ENCODE data around the gene FOXN1.
"Not testable (repeated sequence)": the region's sequence is repeated elsewhere in the genome, so short reads cannot be mapped to it uniquely, and the experiment has no call there.

The FOXN1 gene, protein sequence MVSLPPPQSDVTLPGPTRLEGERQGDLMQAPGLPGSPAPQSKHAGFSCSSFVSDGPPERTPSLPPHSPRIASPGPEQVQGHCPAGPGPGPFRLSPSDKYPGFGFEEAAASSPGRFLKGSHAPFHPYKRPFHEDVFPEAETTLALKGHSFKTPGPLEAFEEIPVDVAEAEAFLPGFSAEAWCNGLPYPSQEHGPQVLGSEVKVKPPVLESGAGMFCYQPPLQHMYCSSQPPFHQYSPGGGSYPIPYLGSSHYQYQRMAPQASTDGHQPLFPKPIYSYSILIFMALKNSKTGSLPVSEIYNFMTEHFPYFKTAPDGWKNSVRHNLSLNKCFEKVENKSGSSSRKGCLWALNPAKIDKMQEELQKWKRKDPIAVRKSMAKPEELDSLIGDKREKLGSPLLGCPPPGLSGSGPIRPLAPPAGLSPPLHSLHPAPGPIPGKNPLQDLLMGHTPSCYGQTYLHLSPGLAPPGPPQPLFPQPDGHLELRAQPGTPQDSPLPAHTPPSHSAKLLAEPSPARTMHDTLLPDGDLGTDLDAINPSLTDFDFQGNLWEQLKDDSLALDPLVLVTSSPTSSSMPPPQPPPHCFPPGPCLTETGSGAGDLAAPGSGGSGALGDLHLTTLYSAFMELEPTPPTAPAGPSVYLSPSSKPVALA

DNA sequence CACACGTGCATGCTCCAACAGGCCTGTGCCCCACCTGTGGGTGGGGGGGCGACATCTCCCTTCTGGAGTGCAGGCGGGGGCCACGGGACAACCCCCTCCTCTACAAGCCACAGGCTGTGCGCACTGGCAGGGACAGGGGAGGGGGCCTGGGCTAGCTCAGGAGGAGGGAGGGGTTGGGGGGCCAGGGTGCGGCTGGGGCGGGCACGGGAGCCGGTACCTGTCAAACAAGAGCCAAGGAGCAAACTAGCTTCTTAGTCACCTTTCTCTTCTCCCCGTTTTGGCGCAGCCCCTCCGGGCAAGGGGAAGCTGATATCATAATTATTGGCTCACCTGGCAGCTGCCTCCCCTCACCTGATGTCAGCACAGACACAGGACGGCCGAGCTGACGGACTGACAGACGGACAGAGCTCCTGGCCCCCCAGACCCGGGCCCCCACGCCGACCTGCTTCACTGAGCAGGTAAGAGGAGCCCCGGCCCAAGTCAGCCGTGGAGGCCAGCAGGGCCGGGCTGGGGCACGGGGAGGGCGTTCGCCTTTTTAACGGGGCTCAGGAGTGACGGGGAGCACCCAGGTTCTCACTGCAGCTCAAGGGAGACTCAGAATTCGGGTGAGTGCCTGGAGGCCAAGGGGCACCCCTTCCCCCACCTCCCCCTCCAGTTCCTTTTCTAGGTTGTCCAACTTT, at the start of gene FOXN1:
Gene FOXN1, plus strand, starts transcription at position 363 of the 680 bp plus-strand sequence. CDS start 17,622 bp downstream, outside the sequence.
- Histone ChIP-seq H2AFZ (ENCODE audit: low read depth, low read length) (no peak within 1 kb of the TSS), H3K4me1 (ENCODE audit: insufficient read depth, low read length) (no peaks in the 10 kb centered on the region), H3K4me3 (ENCODE audit: low read length) (no peak within 1 kb of the TSS), H3K36me3 (ENCODE audit: insufficient read depth, low read length) (no peaks in the 10 kb centered on the region), H3K9me3 (ENCODE audit: low read length) (no peaks in the 10 kb centered on the region), H3K27me3 (ENCODE audit: insufficient read depth, low read length) (peaks cover 42% of the 10 kb centered on the region)

DNA sequence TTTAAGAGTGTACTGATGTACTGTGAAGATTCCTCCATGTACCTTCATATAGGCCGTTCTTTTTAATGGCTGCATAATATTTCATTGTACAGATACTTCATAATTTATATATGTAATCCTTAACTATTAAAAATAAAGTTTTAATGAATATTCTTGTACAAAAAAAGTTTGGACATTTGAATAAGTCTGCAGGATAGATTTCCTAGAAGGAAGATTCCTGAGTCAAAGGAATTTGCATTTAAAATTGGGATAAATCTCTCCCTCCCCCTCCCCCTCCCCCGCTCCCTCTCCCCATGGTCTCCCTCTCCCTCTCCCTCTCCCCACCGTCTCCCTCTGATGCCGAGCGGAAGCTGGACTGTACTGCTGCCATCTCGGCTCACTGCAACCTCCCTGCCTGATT, 48.3 kb upstream of the FOXN1 start:
- Histone ChIP-seq H3K4me1 (ENCODE audit: insufficient read depth, low read length) (no peaks in the 10 kb centered on the region), H2AFZ (ENCODE audit: low read depth, low read length) (no peak overlapping the region), H3K36me3 (ENCODE audit: insufficient read depth, low read length) (no peaks in the 10 kb centered on the region), H3K4me3 (ENCODE audit: low read length) (no peak overlapping the region), H3K9me3 (ENCODE audit: low read length) (no peaks in the 10 kb centered on the region), H3K27me3 (ENCODE audit: insufficient read depth, low read length) (no peaks in the 10 kb centered on the region)

DNA sequence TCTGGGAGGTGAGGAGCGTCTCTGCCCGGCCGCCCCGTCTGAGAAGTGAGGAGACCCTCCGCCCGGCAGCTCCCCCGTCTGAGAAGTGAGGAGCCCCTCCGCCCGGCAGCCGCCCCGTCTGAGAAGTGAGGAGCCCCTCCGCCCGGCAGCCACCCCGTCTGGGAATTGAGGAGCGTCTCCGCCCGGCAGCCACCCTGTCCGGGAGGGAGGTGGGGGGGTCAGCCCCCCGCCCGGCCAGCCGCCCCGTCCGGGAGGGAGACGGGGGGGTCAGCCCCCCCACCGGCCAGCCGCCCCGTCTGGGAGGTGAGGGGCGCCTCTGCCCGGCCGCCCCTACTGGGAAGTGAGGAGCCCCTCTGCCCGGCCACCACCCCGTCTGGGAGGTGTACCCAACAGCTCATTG, 47.3 kb upstream of the FOXN1 start:
- H2AFZ ChIP-seq (ENCODE audit: low read depth, low read length); H3K36me3 ChIP-seq (ENCODE audit: insufficient read depth, low read length); H3K27me3 ChIP-seq (ENCODE audit: insufficient read depth, low read length); H3K4me1 ChIP-seq (ENCODE audit: insufficient read depth, low read length); H3K9me3 ChIP-seq (ENCODE audit: low read length); H3K4me3 ChIP-seq (ENCODE audit: low read length): not testable (repeated sequence)

DNA sequence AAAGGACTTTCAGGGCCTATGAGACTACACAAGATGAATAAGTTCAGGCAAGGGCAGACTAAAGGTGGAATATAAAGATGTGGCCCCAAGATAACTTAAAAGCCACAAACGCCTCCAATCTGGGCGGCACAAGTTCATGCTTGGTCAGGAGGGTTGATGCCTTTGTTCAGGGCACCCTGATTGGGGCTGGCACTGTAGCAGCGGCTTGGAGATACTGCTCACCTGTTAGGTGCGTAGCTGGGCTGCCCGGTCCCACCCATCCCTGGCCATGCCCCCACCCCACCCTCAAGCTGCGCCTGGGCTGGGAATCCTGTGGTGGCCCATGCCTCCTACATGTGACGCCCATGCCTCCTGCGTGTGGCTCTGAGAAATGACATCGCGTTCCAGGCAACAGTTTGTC, 45.2 kb upstream of the FOXN1 start:
- Histone ChIP-seq H3K4me3 (ENCODE audit: low read length) (no peak overlapping the region), H3K36me3 (ENCODE audit: insufficient read depth, low read length) (no peaks in the 10 kb centered on the region), H3K4me1 (ENCODE audit: insufficient read depth, low read length) (no peaks in the 10 kb centered on the region), H2AFZ (ENCODE audit: low read depth, low read length) (no peak overlapping the region), H3K27me3 (ENCODE audit: insufficient read depth, low read length) (no peaks in the 10 kb centered on the region), H3K9me3 (ENCODE audit: low read length) (no peaks in the 10 kb centered on the region)

DNA sequence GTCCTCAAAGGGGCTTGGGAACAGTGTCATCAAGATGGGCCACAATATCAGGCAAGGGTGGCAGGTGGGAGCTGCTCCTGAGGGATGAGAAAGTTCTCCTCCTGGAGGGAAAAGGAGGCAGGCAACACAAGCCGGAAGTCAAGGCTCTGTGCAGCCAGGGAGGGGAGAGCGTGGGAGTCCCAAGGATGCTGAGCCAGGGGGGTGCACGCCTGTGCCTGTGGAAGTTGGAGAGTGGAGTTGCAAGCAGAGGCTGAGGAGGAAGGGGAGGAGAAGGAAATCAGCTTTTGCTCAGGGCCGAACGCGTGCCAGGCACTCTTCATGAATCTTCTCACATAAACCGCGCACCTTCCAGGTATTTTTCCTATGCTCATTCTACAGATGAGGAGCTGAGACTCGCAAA, 40.1 kb upstream of the FOXN1 start:
- no peaks in the 10 kb centered on the region for H3K27me3 ChIP-seq (ENCODE audit: insufficient read depth, low read length)
- no peak overlapping the region for H2AFZ ChIP-seq (ENCODE audit: low read depth, low read length)
- H3K9me3 ChIP-seq (ENCODE audit: low read length), result no peaks in the 10 kb centered on the region
- H3K4me1 ChIP-seq (ENCODE audit: insufficient read depth, low read length), result peaks cover 6% of the 10 kb centered on the region
- no peaks in the 10 kb centered on the region for H3K36me3 ChIP-seq (ENCODE audit: insufficient read depth, low read length)
- no peak overlapping the region for H3K4me3 ChIP-seq (ENCODE audit: low read length)

DNA sequence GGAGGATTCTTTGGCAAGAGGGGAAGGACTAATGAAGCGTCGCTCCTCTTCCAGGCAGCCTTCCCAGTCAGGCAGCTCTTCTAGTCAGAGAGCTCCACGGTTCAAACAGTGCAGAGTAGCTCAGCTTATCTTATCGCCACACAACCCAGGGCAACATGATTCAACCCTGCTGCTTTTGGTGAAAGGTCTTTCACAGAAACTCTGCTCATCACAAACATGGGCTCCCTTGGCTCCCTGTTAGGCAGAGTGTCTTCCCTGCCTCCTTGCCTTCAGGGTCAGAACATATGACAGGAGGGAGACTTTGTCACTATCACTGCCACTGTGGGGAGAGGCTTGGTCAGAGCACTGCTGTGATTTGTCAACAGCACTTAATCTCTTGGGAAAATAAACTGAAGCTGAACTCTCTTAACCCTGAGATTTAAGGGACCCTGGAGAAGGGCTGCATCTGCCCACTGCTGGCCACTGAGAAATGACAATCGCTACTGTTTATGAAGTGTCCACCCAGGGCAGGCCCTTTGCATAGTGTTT, 39.6 kb upstream of the FOXN1 start:
- Histone ChIP-seq H3K9me3 (ENCODE audit: low read length) (no peaks in the 10 kb centered on the region), H2AFZ (ENCODE audit: low read depth, low read length) (no peak overlapping the region), H3K4me1 (ENCODE audit: insufficient read depth, low read length) (peaks cover 11% of the 10 kb centered on the region), H3K27me3 (ENCODE audit: insufficient read depth, low read length) (no peaks in the 10 kb centered on the region), H3K4me3 (ENCODE audit: low read length) (no peak overlapping the region), H3K36me3 (ENCODE audit: insufficient read depth, low read length) (no peaks in the 10 kb centered on the region)

DNA sequence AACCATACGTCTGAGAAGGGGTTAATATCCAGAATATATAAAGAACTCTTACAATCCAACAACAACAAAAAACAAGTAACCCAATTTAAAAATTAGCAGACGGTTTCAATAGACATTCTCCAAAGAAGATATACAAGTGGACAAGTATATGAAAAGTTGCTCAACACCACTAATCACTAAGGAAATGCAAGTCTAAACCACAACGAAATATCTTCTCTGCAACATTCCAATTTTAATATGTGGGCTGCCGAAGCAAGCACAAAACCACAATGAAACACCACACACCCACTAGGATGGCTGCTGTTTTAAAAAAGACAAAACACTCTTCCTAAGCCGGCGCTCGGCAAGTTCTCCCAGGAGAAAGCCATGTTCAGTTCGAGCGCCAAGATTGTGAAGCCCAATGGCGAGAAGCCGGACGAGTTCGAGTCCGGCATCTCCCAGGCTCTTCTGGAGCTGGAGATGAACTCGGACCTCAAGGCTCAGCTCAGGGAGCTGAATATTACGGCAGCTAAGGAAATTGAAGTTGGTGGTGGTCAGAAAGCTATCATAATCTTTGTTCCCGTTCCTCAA, 38.6 kb upstream of the FOXN1 start:
- Histone ChIP-seq H3K27me3 (ENCODE audit: insufficient read depth, low read length) (no peaks in the 10 kb centered on the region), H3K36me3 (ENCODE audit: insufficient read depth, low read length) (no peaks in the 10 kb centered on the region), H3K9me3 (ENCODE audit: low read length) (no peaks in the 10 kb centered on the region), H3K4me1 (ENCODE audit: insufficient read depth, low read length) (peaks cover 11% of the 10 kb centered on the region), H3K4me3 (ENCODE audit: low read length) (no peak overlapping the region), H2AFZ (ENCODE audit: low read depth, low read length) (no peak overlapping the region)

DNA sequence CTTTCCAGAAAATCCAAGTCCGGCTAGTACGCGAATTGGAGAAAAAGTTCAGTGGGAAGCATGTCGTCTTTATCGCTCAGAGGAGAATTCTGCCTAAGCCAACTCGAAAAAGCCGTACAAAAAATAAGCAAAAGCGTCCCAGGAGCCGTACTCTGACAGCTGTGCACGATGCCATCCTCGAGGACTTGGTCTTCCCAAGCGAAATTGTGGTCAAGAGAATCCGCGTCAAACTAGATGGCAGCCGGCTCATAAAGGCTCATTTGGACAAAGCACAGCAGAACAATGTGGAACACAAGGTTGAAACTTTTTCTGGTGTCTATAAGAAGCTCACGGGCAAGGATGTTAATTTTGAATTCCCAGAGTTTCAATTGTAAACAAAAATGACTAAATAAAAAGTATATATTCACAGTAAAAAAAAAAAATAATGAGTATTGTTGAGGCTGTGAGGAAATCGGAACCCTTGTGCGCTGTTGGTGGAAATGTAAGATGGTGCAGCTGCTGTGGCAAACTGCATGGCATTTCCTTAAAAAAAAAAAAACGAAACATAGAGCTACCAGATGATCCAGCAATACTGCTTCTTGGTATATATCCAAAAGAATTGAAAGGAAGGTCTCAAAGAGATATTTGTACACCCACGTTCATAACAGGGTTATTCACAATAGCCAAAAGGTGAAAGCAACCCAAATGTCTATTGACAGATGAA, 38.0 kb upstream of the FOXN1 start:
- peaks cover 11% of the 10 kb centered on the region for H3K4me1 ChIP-seq (ENCODE audit: insufficient read depth, low read length)

DNA sequence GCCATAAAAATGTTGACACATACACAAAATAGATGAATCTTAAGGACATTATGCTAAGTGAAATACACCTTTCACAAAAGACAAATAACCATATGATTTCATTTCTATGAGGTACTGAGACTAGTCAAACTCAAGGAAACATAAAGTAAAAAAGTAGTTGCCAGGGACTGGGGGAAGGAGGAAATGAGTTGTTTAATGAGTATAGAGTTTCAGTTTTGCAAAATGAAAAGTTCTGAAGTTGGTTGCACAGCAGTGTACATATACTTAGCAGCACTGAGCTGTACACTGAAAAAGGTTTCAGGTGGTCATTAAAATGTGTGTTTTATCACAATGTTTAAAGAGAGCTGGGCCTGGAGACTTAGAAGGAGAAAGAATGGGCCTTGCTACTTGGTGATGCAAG, 37.4 kb upstream of the FOXN1 start:
- H3K4me1 ChIP-seq (ENCODE audit: insufficient read depth, low read length), result peaks cover 11% of the 10 kb centered on the region
- peaks cover 3% of the 10 kb centered on the region for H3K27me3 ChIP-seq (ENCODE audit: insufficient read depth, low read length)
- H3K9me3 ChIP-seq (ENCODE audit: low read length), result no peaks in the 10 kb centered on the region
- H3K36me3 ChIP-seq (ENCODE audit: insufficient read depth, low read length), result no peaks in the 10 kb centered on the region
- H3K4me3 ChIP-seq (ENCODE audit: low read length), result no peak overlapping the region
- no peak overlapping the region for H2AFZ ChIP-seq (ENCODE audit: low read depth, low read length)

More for the DNA sequence above, 38.0 kb upstream of the FOXN1 start:
- not testable (repeated sequence) for H2AFZ ChIP-seq (ENCODE audit: low read depth, low read length); H3K4me3 ChIP-seq (ENCODE audit: low read length); H3K9me3 ChIP-seq (ENCODE audit: low read length); H3K27me3 ChIP-seq (ENCODE audit: insufficient read depth, low read length); H3K36me3 ChIP-seq (ENCODE audit: insufficient read depth, low read length)

DNA sequence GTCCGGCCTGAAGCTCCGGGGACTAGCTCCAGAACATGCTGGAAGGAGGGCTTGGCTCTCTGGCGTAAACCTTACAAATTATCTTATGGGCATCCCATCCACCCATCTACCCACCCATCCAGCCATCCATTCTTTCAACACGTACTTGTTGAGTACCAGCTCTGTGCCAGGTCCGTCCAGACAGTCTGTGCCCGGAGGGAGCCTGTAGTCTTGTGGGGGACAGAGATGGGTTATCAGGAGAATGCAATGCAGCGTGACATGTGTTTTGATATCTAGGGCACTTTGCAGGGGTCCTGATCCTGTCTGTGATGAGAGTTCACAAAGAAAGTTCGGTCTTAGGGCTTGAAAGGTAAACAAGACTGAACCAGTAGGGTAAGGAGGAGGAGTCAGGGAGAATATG, 36.8 kb upstream of the FOXN1 start:
- Histone ChIP-seq H3K36me3 (ENCODE audit: insufficient read depth, low read length) (no peaks in the 10 kb centered on the region), H3K4me1 (ENCODE audit: insufficient read depth, low read length) (peaks cover 11% of the 10 kb centered on the region), H3K4me3 (ENCODE audit: low read length) (no peak overlapping the region), H2AFZ (ENCODE audit: low read depth, low read length) (no peak overlapping the region), H3K9me3 (ENCODE audit: low read length) (no peaks in the 10 kb centered on the region), H3K27me3 (ENCODE audit: insufficient read depth, low read length) (peaks cover 5% of the 10 kb centered on the region)

DNA sequence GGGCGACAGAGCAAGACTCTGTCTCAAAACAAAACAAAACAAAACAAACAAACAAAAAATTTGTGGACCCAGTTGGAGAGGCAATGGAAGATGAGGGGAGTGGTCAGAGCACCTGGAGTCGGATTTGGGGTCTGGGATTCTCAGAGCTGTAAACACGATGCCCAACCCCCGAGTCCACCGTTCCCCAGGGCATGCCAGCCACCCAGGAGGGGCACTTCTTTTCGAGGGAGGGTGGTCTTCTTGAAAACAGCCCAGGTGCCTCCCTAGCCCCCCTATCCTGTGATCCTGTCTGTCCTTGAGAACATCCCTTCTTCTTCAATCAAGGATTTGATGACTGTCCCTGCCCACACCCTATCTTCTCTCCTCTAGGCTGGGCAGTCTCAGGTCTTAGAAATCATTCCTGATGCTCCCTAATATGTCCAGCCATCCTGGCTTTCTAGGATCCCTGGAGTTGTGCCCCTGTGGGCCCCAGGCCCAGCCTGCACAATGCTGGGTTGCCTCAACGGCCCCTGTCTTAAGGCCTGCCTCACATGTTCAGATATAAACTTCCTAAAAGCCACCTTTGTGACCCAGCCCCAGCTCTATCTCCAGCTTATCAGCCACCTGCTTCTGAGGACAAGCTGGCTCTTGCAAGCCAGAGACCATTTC, 35.8 kb upstream of the FOXN1 start:
- H3K27me3 ChIP-seq (ENCODE audit: insufficient read depth, low read length), result peaks cover 6% of the 10 kb centered on the region
- H3K4me1 ChIP-seq (ENCODE audit: insufficient read depth, low read length), result peaks cover 11% of the 10 kb centered on the region

DNA sequence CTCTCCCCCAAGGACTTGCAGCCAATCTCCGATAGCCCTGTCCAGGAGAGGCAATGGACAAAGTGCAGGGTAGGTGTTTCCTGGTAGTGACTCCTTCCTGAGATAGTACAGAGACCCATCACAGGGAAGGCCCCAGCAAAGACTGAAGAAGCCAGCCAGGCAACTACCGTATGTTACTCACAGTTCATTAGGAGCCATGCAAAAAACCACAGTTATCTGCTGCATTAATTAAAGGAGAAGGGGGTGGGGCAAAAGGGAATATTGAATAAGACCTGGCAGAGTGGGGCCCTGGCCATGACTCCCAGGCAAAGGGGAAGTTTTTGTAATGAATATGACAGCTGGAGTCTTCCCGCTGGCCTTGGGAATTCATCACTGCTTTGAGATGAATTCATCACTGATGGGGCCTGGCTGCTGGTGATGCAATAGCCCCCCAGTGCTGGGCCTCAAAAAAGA, 35.2 kb upstream of the FOXN1 start:
- H3K4me3 ChIP-seq (ENCODE audit: low read length), result no peak overlapping the region
- no peaks in the 10 kb centered on the region for H3K9me3 ChIP-seq (ENCODE audit: low read length)
- H3K36me3 ChIP-seq (ENCODE audit: insufficient read depth, low read length), result no peaks in the 10 kb centered on the region
- H2AFZ ChIP-seq (ENCODE audit: low read depth, low read length), result no peak overlapping the region
- H3K4me1 ChIP-seq (ENCODE audit: insufficient read depth, low read length), result peaks cover 11% of the 10 kb centered on the region
- peaks cover 10% of the 10 kb centered on the region for H3K27me3 ChIP-seq (ENCODE audit: insufficient read depth, low read length)

More for the DNA sequence above, 35.8 kb upstream of the FOXN1 start:
- Histone ChIP-seq H3K36me3 (ENCODE audit: insufficient read depth, low read length) (no peaks in the 10 kb centered on the region), H3K9me3 (ENCODE audit: low read length) (no peaks in the 10 kb centered on the region), H2AFZ (ENCODE audit: low read depth, low read length) (no peak overlapping the region), H3K4me3 (ENCODE audit: low read length) (no peak overlapping the region)
